ENCODE data around the gene LRP1B. TPM values are rescaled to one million over a fixed set of nuclear protein-coding genes. Genes with fewer than 3 reads are reported as not detected.

Gene LRP1B
- total and polyA plus RNA-seq, 2 of the 8 experiments (the other 6 are each of a cell fraction or from before 2014, with no cell fraction given), result 0.03 TPM; not detected in 1

- TF ChIP-seq CTCF (IDR thresholded peaks at IDR 0.05; ENCODE audit: control extremely low read depth in 1 of 3, insufficient read depth in 1 of 3, low read depth in 1 of 3, low read length in 3 of 3) (no peak), KDM1A (IDR thresholded peaks at IDR 0.05; ENCODE audit: borderline replicate concordance, low read length) (no peak), TAF1 (IDR thresholded peaks at IDR 0.05; ENCODE audit: low read depth, low read length) (no peak), SP4 (IDR thresholded peaks at IDR 0.05; ENCODE audit: low read length) (no peak), CBX5 (IDR thresholded peaks at IDR 0.05; ENCODE audit: low read depth, low read length) (no peak), SIN3A (conservative IDR thresholded peaks at IDR 0.05 in 1 of 2, IDR thresholded peaks at IDR 0.05 in 1 of 2; ENCODE audit: low read depth in 1 of 2, low read length in 2 of 2) (no peak)
Measured at GRCh38 chr2:140855471-140855870, 1275.3 kb downstream of the LRP1B start (continued).

Measured in H1 (cell line).